NCI-H1092 treated with DMSO at 0.1 percent for 48 hours (cell line): ENCODE measurements around the gene GCFC2.
"Not testable (repeated sequence)": the region's sequence is repeated elsewhere in the genome, so short reads cannot be mapped to it uniquely, and the experiment has no call there.

Experiments
- DNase-seq: peaks from one replicate; lab custom pipeline; 2025; lab: John Stamatoyannopoulos, UW

The GCFC2 gene

GRCh38 chr2:75710577-75711253, at the start of gene GCFC2:
Gene GCFC2, minus strand, starts transcription at chr2:75710915. Its CDS starts 60 bp downstream, at chr2:75710855.
- peak; percentile 83 for DNase-seq

- no peak for DNase-seq
Measured at GRCh38 chr2:75752828-75753227, 42.1 kb upstream of the GCFC2 start.

- no peak for DNase-seq
Measured at GRCh38 chr2:75751824-75752468, 41.2 kb upstream of the GCFC2 start.

GRCh38 chr2:75751360-75751759, 40.6 kb upstream of the GCFC2 start:
- DNase-seq = no peak

- no peak for DNase-seq
Measured at GRCh38 chr2:75737961-75738360, 27.2 kb upstream of the GCFC2 start.

GRCh38 chr2:75736276-75736675, 25.6 kb upstream of the GCFC2 start:
- DNase-seq = no peak

GRCh38 chr2:75729861-75730260, 19.1 kb upstream of the GCFC2 start:
- no peak for DNase-seq

GRCh38 chr2:75728614-75729419, 18.1 kb upstream of the GCFC2 start:
- no peak for DNase-seq

GRCh38 chr2:75722687-75723086, 12.0 kb upstream of the GCFC2 start:
- no peak for DNase-seq

GRCh38 chr2:75720525-75720924, 9.8 kb upstream of the GCFC2 start:
- no peak for DNase-seq

GRCh38 chr2:75719616-75720015, 8.9 kb upstream of the GCFC2 start:
- DNase-seq = no peak

- no peak for DNase-seq
Measured at GRCh38 chr2:75716406-75716805, 5.7 kb upstream of the GCFC2 start.

- not testable (repeated sequence) for DNase-seq
Measured at GRCh38 chr2:75711590-75711989, 875 bp upstream of the GCFC2 start.

GRCh38 chr2:75710220-75710576, 517 bp downstream of the GCFC2 start:
- DNase-seq = no peak

- DNase-seq = no peak
Measured at GRCh38 chr2:75709297-75709696, 1.4 kb downstream of the GCFC2 start.

GRCh38 chr2:75707901-75708300, 2.8 kb downstream of the GCFC2 start:
- no peak for DNase-seq

- no peak for DNase-seq
Measured at GRCh38 chr2:75705921-75706320, 4.8 kb downstream of the GCFC2 start.

- no peak for DNase-seq
Measured at GRCh38 chr2:75703589-75704287, 7.0 kb downstream of the GCFC2 start.

GRCh38 chr2:75702593-75702992, 8.1 kb downstream of the GCFC2 start:
- DNase-seq = no peak

- DNase-seq = no peak
Measured at GRCh38 chr2:75698918-75699317, 11.8 kb downstream of the GCFC2 start.

- DNase-seq = no peak
Measured at GRCh38 chr2:75688196-75688595, 22.5 kb downstream of the GCFC2 start.

- not testable (repeated sequence) for DNase-seq
Measured at GRCh38 chr2:75683430-75683829, 27.3 kb downstream of the GCFC2 start.
